Thyroid gland (tissue), 4 donors: ENCODE data around the gene DCAF8. TPM values are rescaled to one million over a fixed set of nuclear protein-coding genes. Genes with fewer than 3 reads are reported as not detected.

ENCODE experiments used
- DNase-seq, 2 donors: peaks; one replicate each; pipeline ENCODE4 v3.0.0-alpha.2; 2019
- H3K27ac ChIP-seq, 3 donors: fragments of 200-600 bp; sonication (generic); 1 replicate in 2 of 3; 2 replicates in 1 of 3; pipeline ENCODE4 v1.5.1; 2016 to 2019; ENCODE audit warnings: mild to moderate bottlenecking in 1 of 3, moderate library complexity in 1 of 3
- H3K27me3 ChIP-seq: fragments of 200-600 bp; sonication (generic); one replicate; pipeline ENCODE4 v1.5.1; 2019
- H3K36me3 ChIP-seq, 2 donors: fragments of 200-600 bp; sonication (generic); one replicate each; pipeline ENCODE4 v1.5.1; 2016 to 2019
- H3K4me1 ChIP-seq, 2 donors: fragments of 200-600 bp; sonication (generic); one replicate each; pipeline ENCODE4 v1.5.1; 2017 to 2019
- H3K4me3 ChIP-seq, 3 donors: fragments of 200-600 bp; sonication (generic); replicated peaks in 1 of 3; 1 replicate in 2 of 3; 2 replicates in 1 of 3; pipeline ENCODE4 v1.5.1; 2016; ENCODE audit warnings: mild to moderate bottlenecking in 1 of 3
- H3K9me3 ChIP-seq: fragments of 200-600 bp; sonication (generic); one replicate; pipeline ENCODE4 v1.5.1; 2017
- CTCF ChIP-seq, 6 experiments: fragments of 200-600 bp in 3 of 6; fragments of 450-650 bp in 3 of 6; sonication (generic) in 3 of 6; IDR thresholded peaks; one replicate each; pipeline ENCODE4 v1.5.1; 2016 to 2019; ENCODE audit warnings: antibody characterized with exemption in 6 of 6, mild to moderate bottlenecking in 2 of 6, inconsistent platforms in 1 of 6, moderate library complexity in 1 of 6
- POLR2A ChIP-seq, 2 donors: fragments of 450-650 bp; IDR thresholded peaks; one replicate each; pipeline ENCODE4 v1.6.1; 2017; ENCODE audit warnings: antibody characterized with exemption in 2 of 2, mild to moderate bottlenecking in 2 of 2, moderate library complexity in 1 of 2
- WGBS, 2 donors: methylation state at CpG; one replicate each; pipeline ENCODE4 v1.1.5; 2017; 5-methylcytosine and 5-hydroxymethylcytosine counted together
- intact Hi-C: fragments of 100-400 bp; cut with DNase I; formaldehyde crosslinking; loops from one replicate; pipeline ENCODE4 v1.15.1; 2023
- total RNA-seq, 4 donors: library from RNA; depleted of rRNA; stranded (reverse); fragments of >200 nt; gene quantifications; one replicate each; pipeline ENCODE4 v1.2.3, GENCODE V29; 2016

DCAF8 gene
- total RNA-seq, 4 donors from 2014 or later, result 221 to 239 (median 228) TPM

GRCh38 chr1:160228431-160228830, 33.9 kb downstream of the DCAF8 start:
- H3K36me3 ChIP-seq, result peaks cover 62 to 70% of the 10 kb centered on the region in 2 donors

GRCh38 chr1:160227561-160227960, 34.8 kb downstream of the DCAF8 start:
- no peaks in the 10 kb centered on the region for H3K27me3 ChIP-seq
- peaks cover 0 to 12% of the 10 kb centered on the region in 2 donors for H3K4me1 ChIP-seq
- no peak overlapping the region for H3K4me3 ChIP-seq
- TF ChIP-seq CTCF (IDR thresholded peaks at IDR 0.05) (no peak), POLR2A (IDR thresholded peaks at IDR 0.05) (no peak)
- H3K27ac ChIP-seq, result no peak overlapping the region
- H3K36me3 ChIP-seq, result peaks cover 71 to 77% of the 10 kb centered on the region in 2 donors
- no peaks in the 10 kb centered on the region for H3K9me3 ChIP-seq
- WGBS, 2 donors, result 94 to 100% methylated on average over 1 of the region's 1 CpG
- no peak for DNase-seq
- intact Hi-C loops, result no loop called here

More at GRCh38 chr1:160228431-160228830, 33.9 kb downstream of the DCAF8 start:
- TF ChIP-seq POLR2A (IDR thresholded peaks at IDR 0.05), result no peak
- no peak for TF ChIP-seq CTCF (IDR thresholded peaks at IDR 0.05)
- Histone ChIP-seq H3K9me3 (no peaks in the 10 kb centered on the region), H3K27ac (no peak overlapping the region), H3K4me1 (peaks cover 0 to 12% of the 10 kb centered on the region in 2 donors), H3K4me3 (no peak overlapping the region), H3K27me3 (no peaks in the 10 kb centered on the region)
- DNase-seq, result no peak
- intact Hi-C loops, result no loop called here

- intact Hi-C loops, result no loop called here
- Histone ChIP-seq H3K9me3 (no peaks in the 10 kb centered on the region), H3K4me3 (no peak overlapping the region), H3K27me3 (no peaks in the 10 kb centered on the region), H3K27ac (no peak overlapping the region), H3K4me1 (peaks cover 0 to 12% of the 10 kb centered on the region in 2 donors), H3K36me3 (peaks cover 75 to 77% of the 10 kb centered on the region in 2 donors)
- no peak for DNase-seq
- TF ChIP-seq CTCF (IDR thresholded peaks at IDR 0.05) (no peak), POLR2A (IDR thresholded peaks at IDR 0.05) (no peak)
- 74 to 81% methylated on average over 4 of the region's 4 CpGs for WGBS, 2 donors
Observed at GRCh38 chr1:160227034-160227433, 35.3 kb downstream of the DCAF8 start.

- Histone ChIP-seq H3K9me3 (no peaks in the 10 kb centered on the region), H3K4me1 (peaks cover 0 to 12% of the 10 kb centered on the region in 2 donors), H3K27ac (no peak overlapping the region), H3K36me3 (peaks cover 72 to 78% of the 10 kb centered on the region in 2 donors), H3K27me3 (no peaks in the 10 kb centered on the region), H3K4me3 (no peak overlapping the region)
- WGBS, 2 donors, result 92 to 94% methylated on average over 2 of the region's 2 CpGs
- no peak for DNase-seq
- intact Hi-C loops, result no loop called here
- TF ChIP-seq POLR2A (IDR thresholded peaks at IDR 0.05), result no peak
- TF ChIP-seq CTCF (IDR thresholded peaks at IDR 0.05), result no peak
Observed at GRCh38 chr1:160226623-160227022, 35.7 kb downstream of the DCAF8 start.

- Histone ChIP-seq H3K9me3 (no peaks in the 10 kb centered on the region), H3K36me3 (peaks cover 60 to 66% of the 10 kb centered on the region in 2 donors), H3K27ac (no peak overlapping the region), H3K27me3 (no peaks in the 10 kb centered on the region), H3K4me1 (peaks cover 8 to 22% of the 10 kb centered on the region in 2 donors), H3K4me3 (no peak overlapping the region)
- WGBS, 2 donors, result 87 to 96% methylated on average over 2 of the region's 2 CpGs
- TF ChIP-seq POLR2A (IDR thresholded peaks at IDR 0.05), result no peak
- TF ChIP-seq CTCF (IDR thresholded peaks at IDR 0.05), result no peak
- intact Hi-C loops, result no loop called here
- DNase-seq, result no peak
Observed at GRCh38 chr1:160225345-160225744, 37.0 kb downstream of the DCAF8 start.
